SKM-1 (cell line): Measurements from ENCODE around the gene RNF222.
"Not testable (repeated sequence)": the region's sequence is repeated elsewhere in the genome, so short reads cannot be mapped to it uniquely, and the experiment has no call there.

Experiments
- DNase-seq: peaks from one replicate; lab custom pipeline; 2025; ENCODE audit not compliant: unreplicated experiment; lab: John Stamatoyannopoulos, UW

The RNF222 gene

DNA sequence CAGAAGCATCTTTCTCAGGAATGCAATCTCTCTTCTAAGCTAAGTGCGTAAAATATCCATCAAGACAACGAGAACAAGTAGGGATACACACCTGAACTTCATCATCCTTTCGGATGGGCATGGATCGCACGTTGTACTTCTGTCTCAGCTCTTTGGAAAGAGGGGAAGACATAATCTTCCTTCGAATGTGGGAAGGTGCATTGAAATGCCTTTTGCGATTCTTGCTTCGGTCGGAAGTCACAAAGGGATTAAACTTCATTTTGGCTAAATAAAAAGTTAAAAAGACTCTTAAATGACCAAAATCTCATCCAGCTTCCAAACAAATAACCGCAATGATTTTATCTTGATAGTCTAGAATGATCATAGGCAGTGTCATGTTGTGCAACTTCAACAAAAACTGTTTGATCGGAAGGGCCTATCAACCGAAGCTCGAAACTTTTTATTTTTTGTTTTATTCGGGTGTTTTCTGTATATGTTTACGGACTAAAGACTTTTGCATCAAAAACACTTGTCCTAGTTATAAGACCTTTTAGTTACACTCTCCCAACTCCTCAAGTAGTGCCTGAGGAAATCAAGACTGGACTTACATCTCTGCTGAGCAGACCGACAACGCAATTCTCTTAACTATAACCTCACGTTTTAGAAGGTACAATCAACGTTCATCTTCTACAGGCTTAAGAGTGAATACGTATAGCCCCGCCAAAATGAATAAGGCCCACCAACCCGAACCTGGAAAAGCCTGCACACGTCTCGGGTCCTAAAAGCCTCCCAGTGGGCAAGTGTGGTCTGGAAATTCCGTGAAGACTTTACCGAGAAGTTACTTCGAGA lies 15.4 kb downstream of the RNF222 start:
- DNase-seq, result no peak

DNA sequence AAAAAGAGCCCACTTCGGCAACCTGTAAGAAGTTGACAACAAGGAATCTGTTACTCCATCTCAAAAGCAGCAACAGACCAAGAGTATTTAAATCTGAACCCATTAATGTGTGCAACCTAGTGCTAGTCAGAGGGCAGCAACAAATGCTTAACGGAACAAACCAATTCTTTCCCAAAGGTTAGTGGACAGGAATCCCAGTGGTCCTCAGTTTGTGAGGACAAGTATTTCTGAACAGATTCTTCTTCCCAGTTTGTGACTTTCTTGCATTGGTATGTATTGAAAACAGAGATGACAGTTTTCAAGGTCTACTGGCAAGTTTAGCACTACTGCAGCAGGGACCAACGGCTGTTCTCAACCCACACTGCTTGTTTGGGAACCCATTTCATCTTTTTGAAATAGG lies 17.6 kb downstream of the RNF222 start:
- DNase-seq, result no peak

DNA sequence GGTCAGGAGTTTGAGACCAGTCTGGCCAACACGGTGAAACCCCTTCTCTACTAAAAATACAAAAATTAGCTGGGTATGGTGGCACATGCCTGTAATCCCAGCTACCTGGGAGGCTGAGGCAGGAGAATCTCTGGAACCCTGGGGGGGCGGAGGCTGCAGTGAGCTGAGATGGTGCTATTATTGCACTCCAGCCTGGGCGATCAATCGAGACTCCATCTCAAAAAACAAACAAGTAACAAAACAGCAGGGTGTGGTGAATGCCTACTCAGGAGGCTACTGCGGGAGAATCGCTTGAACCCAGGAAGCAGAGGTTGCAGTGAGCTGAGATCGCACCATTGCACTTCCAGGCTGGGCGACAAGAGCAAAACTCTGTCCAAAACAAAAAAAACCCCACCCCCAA lies 19.5 kb downstream of the RNF222 start:
- not testable (repeated sequence) for DNase-seq

DNA sequence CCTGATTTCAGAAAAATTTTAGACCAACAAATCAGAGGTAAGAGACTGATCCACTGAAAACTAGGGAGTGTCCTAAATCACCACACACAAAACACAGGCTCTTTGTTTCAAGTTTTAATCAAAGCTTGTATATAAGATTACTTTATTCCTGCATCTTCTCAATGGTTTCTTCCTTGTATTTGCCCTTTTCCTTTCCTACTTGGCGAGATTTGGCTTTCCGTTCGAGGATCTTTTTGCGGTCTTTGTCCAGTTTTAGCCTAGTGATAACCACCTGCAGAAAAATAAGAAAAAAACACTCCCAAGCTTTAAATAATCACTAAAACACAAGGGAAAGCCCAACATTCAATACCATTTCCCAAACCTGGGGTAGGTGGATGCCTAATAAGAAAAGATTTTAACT lies 20.2 kb downstream of the RNF222 start:
- DNase-seq, result no peak

DNA sequence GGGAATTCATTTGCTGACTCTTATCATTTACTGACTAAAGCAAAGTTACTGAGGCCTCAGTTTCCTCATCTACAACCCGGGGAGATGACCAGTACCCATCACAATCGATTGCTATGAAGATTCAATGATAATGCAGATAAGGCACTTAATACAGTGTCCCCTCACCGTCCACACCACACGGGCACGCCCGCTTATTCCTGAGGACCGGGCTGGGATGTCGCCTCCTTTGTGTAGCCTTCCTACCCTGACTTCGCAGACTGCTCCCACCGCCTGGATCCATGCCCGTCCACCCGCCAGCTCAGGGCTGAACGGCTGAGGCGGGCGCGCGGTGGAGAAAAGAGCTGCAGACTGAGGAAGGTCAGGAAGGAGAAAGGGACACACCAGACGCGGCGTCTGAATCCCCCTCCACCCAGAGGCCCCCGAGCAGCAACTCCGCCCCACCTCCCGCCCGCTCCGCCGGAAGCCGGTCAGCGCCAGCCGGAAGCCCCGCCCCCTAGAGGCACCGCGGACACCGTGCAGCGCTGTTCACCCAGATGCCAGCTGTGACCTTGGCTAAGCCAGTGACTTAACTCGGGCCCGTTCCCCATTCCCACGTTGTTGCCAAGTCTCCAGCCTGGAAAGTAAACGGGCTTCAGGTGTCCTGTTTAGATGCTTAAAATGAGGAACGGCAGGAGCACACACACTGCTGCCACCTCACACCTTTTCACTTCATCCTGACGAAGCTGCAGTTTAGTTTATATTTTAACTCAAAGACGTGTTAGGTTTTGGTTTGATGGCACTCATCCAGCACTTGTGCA lies 21.2 kb downstream of the RNF222 start, which contains the start of gene KRABD2:
KRABD2 (minus strand) TSS at position 434 of the 797 bp plus-strand sequence.
- DNase-seq, result peak; percentile 21

DNA sequence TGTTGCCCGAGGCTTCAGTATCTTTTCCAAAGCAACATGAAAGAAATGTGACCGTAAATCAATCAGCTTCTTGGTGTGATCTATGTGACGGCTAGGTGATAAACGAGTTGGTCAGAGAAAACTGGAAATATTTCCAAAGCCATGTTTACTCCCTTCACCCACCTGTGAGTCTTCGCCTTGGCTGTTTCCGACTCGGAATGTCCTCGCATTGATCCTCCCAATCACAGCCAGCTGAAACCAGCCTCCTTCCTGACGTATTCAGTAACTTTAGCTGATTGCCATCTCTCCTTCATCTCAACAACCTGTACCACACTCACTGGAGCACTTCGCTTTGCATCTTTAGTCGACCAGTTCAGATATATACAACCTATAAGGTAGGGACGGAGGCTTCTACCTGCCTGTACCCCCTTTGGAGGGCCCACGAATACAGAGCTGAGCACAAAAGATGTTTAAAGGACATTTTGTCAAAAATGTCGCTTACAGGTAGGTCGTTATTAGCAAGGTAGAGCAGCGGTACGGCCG lies 21.8 kb downstream of the RNF222 start:
- no peak for DNase-seq

DNA sequence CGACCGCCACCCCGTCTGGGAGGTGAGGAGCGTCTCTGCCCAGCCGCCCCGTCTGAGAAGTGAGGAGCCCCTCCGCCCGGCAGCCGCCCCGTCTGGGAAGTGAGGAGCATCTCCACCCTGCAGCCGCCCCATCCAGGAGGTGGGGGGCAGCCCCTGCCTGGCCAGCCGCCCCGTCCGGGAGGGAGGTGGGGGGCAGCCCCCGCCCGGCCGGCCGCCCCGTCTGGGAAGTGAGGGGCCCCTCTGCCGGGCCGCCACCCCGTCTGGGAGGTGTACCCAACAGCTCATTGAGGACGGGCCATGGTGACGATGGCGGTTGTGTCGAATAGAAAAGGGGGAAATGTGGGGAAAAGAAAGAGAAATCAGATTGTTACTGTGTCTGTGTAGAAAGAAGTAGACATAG lies 23.8 kb downstream of the RNF222 start:
- not testable (repeated sequence) for DNase-seq

DNA sequence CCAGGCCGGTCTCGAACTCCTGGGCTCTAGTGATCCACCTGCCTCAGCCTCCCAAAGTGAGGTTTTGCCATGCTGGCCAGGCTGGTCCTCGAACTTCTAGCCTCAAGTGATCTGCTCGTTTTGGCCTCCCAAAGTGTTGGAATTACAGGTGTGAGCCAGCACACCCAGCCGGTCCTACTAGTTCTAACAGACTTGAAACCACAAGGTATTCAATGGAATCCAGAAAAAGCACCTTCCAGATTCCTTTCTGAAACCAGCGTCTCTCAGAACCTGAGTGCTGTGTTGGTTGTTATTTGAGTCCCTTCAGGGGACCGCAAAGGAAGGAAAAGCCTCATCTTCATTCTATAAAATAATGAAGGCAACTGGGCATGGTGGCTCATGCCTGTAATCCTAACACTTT lies 25.2 kb downstream of the RNF222 start:
- no peak for DNase-seq

DNA sequence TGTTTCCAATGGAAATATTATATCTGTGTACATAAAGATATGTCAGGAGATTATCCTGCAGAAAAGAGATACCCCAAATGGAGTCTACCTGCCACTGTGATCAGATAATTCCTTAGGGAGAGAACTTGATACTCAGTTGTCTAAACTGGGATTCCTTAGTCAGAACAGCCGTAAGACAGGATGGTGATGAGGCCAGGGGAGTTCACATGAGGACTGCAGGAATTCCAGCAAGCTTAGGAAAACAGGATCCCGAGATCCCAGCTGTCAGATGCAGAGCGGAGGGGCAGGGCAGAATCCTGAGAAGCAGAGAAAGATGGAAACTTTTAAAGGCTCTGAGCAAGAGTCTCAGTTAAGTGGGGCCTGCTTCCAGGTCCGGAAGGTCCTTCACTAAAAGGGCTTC lies 25.8 kb downstream of the RNF222 start:
- DNase-seq, result no peak

DNA sequence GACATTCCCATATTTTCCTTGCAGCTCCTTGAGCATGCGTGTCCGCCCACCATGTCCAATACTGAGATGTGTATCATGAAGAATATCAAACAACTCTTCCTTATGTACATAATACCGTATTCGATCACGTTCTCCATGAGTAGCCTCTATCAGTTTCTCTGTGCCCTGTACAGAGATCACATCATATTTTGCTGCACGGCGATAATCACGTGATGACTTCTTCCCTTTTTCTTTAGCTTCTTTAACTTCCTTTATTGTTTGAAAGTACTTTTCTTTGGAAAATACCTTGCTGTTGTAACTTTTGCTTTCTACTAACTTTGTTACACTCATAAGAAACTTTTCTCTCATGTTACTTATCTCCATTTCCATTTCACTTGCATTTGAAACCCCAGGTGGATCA lies 27.7 kb downstream of the RNF222 start:
- DNase-seq, result no peak

DNA sequence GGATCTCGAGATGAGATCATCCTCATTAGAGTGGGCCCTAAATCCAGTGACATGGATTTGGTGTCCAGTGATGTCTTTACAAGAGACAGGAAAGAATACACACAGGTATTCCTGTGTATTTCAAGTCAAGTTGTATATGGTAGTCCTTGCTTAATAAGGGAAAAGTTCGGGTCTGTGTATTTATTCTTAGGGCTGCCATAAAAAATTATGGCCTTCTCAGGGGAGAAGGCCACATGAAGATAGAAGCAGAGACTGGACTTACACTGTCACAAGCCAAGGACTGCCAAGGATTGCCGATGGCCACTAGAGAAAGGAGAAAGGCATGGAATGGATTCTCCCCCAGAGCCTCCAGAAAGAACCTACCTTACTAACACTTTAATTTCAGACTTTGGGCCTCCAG lies 29.4 kb downstream of the RNF222 start:
- DNase-seq, result no peak

DNA sequence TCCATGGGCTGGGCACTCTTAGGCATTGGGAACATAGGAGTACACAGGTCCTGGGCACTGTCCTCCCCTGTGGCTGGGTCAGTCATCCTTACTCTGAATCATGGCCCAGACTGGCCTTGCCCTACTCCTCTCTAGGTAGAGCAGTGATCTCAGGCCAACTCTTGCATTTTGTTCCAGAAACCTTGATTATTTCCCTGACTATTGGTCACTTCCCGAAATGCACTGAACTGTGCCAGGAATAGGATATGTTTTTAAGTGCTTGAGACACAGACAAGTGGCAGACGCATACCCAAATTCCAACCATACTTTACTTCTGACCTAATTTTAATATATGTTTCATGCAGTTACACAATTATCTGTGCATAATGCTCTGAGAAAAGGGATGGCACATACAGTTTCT lies 31.4 kb downstream of the RNF222 start:
- no peak for DNase-seq

DNA sequence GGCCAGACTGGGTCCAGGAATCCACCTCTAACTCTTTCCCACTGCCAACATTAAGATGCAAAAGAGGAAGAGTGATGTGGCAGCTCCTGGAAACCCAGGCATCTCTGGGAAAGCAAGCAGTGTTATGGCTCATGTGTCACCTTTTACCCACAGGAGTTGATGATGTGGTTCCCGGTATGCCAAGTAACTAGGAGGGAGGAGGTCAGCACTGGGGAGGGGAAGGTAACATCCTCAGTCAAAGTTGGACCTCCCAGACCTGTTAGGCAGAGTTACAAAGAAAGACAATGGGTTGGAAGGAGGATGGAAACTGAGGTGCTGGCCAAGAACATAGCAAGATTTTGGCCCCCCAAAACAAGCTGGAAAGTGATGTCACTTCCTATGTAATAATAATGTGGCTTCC lies 32.5 kb downstream of the RNF222 start:
- no peak for DNase-seq

DNA sequence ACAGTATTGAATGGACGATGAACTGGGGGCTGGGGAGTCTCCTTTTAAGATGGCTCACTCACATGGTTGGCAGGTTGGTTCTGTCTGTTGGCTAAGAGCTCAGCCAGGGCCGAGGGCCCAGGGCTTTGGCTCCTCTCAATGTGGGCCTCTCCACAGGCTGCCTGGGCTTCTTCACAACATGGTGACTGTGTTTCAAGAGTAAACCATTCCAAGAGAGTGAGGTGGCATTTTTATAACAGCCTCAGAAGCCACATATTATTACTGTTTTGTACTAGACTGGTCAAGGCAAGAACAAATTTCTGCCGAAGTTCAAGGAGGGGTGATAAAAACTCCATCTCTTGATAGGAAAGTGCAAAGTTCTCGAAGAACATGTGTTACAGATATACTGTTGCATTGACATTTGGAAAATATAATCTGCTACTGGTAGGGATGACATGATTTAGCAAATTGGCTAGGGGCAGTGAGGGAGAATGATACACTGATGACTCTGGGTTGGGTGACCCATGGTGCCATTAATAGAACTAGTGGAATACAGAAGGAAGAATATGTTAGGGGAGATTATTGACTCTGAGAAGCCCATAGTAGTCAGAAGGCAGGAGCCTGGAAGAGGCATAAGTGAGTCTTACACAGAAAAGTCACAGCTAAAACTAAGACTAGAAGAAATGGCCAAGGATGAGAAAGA lies 34.8 kb downstream of the RNF222 start:
- DNase-seq, result no peak

DNA sequence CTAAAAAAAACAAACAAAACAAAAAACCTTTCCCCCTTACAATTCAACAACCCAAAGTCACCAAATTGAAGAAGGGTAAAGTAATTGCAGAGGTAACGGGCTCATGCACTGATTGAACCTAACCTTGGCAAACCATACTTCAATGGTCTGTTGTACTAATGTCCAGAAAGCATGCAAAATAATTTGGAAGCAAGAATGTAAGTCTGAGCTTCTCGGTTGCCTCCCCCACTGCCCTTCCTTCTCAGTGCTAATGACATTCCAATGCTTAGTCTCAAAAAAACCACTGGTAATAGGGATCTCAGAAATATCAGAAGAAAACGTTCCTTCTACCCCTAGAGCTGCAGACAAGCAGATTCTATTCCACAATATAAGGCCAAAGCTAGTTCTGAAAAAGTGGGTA lies 36.9 kb downstream of the RNF222 start:
- no peak for DNase-seq

DNA sequence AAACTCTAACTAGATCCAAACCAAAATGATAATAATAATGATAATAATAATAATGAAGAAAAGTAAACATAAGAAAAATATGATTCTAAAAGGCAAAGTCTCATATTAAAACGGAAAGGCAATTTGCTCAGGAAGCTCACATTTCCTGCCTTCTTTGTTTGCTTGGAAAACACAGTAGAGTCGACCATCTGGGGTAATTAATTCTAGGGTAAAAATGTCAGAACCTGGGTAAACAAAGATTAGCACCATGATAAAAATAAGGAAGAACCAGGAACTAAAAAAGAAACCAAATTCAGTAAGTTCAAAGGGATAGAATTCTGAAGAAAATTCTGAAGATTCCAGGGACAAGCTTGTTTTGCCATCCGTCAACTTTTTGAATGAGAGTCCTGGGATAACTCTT lies 37.4 kb downstream of the RNF222 start:
- DNase-seq, result no peak

DNA sequence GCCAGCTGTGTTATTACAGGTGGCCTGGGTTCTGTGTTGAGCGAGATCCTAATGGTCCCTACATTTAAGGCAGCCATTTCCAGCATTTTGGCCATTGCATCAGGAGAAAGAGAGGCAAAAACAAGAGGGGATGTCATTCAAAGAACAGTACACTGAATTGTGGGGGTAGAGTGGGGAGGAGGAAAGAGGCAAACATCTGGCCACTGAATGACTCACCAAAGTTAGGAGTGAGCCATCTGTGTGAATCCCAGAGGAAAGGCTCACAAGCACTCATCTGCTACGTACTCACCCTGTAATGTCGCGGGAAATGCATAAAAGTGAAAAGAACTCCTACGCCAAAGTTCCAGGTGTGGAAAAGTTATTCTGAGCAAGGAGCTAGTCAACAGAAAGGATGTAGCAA lies 37.9 kb downstream of the RNF222 start:
- no peak for DNase-seq

DNA sequence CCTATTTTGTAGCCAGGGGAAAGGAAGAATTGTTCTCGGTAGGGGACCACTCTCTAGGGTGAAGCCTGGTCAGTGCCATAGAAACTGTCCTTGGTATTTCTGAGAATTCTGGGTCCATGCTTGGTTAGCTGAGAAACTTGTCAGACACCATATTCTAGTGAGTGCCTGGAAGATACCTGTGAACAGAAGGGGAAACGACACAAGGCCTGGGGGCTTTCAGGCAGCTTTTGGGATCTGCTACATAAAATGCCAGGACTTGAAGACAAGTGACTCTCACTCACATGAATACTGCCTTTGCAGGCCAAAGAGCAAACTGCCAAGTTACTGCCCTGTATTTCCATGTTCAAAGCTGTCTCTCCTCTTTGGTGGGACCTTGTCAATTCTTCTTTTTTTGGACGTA lies 39.7 kb downstream of the RNF222 start:
- DNase-seq, result no peak

DNA sequence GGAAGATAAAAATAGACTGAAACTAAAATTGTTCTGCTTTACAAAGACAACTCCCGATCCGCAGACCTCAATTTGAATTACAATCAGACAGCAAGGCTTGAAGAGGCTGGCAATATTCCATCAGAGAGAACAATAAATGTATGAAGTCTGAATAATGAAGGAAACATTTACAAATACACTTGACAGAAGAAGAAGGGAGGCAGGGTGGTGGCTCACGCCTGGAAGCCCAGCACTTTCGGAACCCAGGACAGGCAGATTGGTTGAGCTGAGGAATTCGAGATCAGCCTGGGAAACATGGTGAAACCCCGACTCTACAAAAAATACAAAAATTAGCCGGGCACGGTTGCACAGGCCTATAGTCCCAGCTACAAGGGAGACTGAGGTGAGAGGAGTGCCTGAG lies 43.4 kb downstream of the RNF222 start:
- DNase-seq, result no peak

DNA sequence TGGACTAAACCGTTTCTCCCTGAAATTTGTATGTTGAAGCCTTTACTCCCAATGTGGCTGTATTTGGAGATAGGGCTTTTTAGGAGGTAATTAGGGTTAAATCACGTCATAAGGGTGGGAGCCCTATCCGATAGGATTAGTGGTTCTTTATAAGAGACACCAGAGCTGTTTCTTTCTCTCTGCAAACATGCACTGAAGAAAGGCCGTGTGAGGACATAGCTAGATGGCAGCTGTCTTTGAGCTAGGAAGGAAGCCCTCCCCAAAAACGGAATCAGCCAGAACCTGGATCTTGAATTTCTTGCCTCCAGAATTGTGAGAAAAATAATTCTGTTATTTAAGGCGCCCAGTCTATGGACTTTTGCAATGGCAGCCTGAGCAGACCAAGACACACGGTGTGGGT lies 43.9 kb downstream of the RNF222 start:
- DNase-seq, result no peak

DNA sequence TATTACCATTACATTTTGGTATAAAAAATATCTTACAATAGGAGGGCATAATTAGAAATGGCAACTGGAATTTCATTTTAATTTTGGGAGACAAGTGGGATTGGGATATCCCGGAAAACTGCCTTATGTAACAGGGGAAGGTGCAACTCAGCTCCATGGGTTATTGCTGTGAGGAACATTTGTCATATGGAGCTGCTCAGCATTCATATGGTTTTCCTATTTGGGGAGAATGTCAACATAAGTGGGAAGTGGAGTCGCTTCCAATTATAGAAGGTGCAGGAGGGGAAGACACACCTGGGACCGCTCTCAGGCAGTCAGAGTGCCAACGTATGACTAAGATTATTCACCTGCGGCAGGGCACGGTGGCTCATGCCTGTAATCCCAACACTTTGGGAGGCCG lies 47.3 kb downstream of the RNF222 start:
- no peak for DNase-seq

DNA sequence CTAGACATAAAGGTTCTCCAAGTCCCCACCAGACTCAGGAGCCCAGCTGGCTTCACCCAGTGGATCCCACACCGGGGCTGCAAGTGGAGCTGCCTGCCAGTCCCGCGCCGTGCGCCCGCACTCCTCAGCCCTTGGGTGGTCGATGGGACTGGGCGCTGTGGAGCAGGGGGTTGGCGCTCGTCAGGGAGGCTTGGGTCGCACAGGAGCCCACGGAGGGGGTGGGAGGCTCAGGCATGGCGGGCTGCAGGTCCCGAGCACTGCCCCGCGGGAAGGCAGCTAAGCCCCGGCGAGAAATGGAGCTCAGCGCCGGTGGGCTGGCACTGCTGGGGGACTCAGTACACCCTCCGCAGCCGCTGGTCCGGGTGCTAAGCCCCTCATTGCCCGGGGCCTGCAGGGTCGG lies 50.6 kb downstream of the RNF222 start:
- DNase-seq, result not testable (repeated sequence)
